AG04450 (cell line): ENCODE results near the gene THRB. TPM values are rescaled to one million over a fixed set of nuclear protein-coding genes. Genes with fewer than 3 reads are reported as not detected.

Experiments
- CTCF ChIA-PET: fragments of 300-600, 350-600 bp; formaldehyde crosslinking; extraction: SDS; loops from one replicate; lab custom pipeline; 2022; ENCODE audit warnings: antibody characterized with exemption, inconsistent platforms; lab: Charles Lee
- POLR2A ChIA-PET: fragments of 350-600 bp; formaldehyde crosslinking; extraction: SDS; loops from one replicate; lab custom pipeline; 2021; ENCODE audit warnings: antibody characterized with exemption, inconsistent platforms; lab: Yijun Ruan, JAX
- DNase-seq: peaks from one replicate; pipeline ENCODE4 v3.0.0-alpha.2; 2011; ENCODE audit warnings: low read depth, low spot score
- H3K27ac ChIP-seq: one replicate; pipeline ENCODE4 v1.5.1; 2012; ENCODE audit warnings: low read depth, low read length, control low read depth
- H3K27me3 ChIP-seq: one replicate; pipeline ENCODE4 v1.6.0; 2012; ENCODE audit warnings: low read length; ENCODE audit not compliant: control insufficient read depth, insufficient read depth
- H3K4me3 ChIP-seq: 2 replicates; pipeline ENCODE4 v1.5.1; 2011; ENCODE audit warnings: mild to moderate bottlenecking, low read depth, low read length, control low read depth
- H3K9me3 ChIP-seq: 2 replicates; pipeline ENCODE4 v1.5.1; 2012; ENCODE audit warnings: low read length; ENCODE audit not compliant: control insufficient read depth, insufficient read depth
- polyA plus RNA-seq: library from polyadenylated mRNA; depleted of rRNA; stranded (reverse); fragments of >200 nt; gene quantifications from 2 replicates; pipeline ENCODE4 v1.2.3, GENCODE V29; 2011
- TF ChIP-seq, protein P1 (sequence below): IDR thresholded peaks from 2 replicates; pipeline ENCODE4 v1.5.1; 2011; ENCODE audit warnings: low read depth, low read length, control low read depth, inconsistent platforms

Gene THRB
- polyA plus RNA-seq, 1 experiment = 0.02 TPM

DNA sequence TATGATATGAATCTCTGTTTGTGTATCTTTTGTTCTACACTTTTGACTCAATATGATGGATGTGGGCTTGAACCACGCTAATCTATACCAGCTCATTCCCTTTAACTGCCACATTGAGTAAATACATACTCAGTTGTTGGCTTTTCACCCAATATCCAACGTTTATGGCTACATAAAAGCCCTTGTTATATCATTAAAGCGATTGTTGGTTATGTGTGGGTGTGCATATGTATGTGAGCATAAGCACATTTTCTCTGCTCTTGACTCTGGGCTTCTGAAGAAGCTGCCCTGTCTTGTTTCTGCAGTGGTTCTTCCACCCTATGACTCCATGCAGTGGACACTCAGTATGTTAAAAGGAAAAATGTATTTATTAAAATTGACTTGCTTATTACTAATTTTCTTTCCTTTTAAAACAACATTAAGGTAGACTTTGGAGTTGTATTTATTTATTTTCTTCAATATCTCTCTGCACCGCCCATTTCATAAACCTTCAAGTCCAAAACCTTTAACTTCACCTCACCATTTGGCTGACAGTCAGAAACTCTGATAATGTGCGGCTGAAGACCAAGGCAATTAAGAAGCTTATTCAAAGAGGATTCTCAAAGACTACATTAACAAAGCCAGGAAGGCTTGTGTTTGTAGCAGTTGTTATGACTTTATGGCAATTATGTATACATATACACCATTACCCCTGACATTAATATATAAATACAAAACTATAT, 156.1 kb downstream of the THRB start:
- no peak for DNase-seq
- ChIA-PET CTCF (no interaction called here), POLR2A (no interaction called here)
- H3K27ac ChIP-seq = no peak overlapping the region
- TF ChIP-seq, protein P1, sequence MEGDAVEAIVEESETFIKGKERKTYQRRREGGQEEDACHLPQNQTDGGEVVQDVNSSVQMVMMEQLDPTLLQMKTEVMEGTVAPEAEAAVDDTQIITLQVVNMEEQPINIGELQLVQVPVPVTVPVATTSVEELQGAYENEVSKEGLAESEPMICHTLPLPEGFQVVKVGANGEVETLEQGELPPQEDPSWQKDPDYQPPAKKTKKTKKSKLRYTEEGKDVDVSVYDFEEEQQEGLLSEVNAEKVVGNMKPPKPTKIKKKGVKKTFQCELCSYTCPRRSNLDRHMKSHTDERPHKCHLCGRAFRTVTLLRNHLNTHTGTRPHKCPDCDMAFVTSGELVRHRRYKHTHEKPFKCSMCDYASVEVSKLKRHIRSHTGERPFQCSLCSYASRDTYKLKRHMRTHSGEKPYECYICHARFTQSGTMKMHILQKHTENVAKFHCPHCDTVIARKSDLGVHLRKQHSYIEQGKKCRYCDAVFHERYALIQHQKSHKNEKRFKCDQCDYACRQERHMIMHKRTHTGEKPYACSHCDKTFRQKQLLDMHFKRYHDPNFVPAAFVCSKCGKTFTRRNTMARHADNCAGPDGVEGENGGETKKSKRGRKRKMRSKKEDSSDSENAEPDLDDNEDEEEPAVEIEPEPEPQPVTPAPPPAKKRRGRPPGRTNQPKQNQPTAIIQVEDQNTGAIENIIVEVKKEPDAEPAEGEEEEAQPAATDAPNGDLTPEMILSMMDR = no peak
- peaks cover 4% of the 10 kb centered on the region for H3K27me3 ChIP-seq
- H3K9me3 ChIP-seq = no peaks in the 10 kb centered on the region
- no peak overlapping the region for H3K4me3 ChIP-seq

DNA sequence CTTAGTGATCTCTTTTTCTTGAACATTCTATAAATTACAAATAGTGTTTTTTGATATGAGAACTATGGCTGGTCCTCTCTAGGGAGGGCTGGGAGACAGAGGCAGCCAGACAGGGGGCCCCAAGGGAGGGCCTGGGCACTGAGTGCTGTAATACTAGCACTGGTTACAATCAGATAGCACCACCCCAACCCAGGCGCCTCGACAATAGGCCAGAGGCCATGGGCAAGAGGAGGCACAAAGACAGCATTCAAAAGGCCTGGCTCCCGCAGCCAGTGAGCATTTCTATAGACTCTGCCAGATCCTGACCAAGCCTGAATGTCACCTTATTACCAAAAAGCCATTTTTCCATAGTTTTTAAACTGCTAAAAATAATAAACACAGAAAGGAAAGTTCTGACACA, 158.5 kb downstream of the THRB start:
- POLR2A ChIA-PET = no interaction called here

DNA sequence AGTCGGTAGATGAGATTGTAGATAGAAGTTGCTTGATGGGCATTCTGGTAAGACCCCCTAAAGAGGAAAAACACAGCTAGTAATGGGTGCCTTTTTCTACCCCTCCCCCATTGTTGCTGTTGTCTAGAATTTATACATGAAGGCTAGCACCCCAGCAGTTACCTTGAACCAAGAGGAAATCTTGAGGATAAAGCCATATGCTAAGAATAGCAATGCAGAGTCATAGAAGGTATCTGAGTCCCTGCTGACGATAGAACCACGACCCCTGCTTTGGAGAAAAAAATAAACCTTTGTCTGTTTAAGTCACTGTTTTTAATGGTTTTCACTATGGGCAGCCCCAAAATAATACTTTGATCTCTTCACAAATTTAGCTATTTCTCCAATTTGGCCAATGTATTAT, 162.6 kb downstream of the THRB start:
- H3K4me3 ChIP-seq = no peak overlapping the region
- TF ChIP-seq, protein P1 = no peak
- POLR2A ChIA-PET = no interaction called here
- no peak overlapping the region for H3K27ac ChIP-seq
- DNase-seq = no peak
- peaks cover 4% of the 10 kb centered on the region for H3K27me3 ChIP-seq
- CTCF ChIA-PET = no interaction called here
- no peaks in the 10 kb centered on the region for H3K9me3 ChIP-seq

More for the DNA sequence above, 158.5 kb downstream of the THRB start:
- no peaks in the 10 kb centered on the region for H3K9me3 ChIP-seq
- H3K4me3 ChIP-seq = no peak overlapping the region
- DNase-seq = no peak
- H3K27ac ChIP-seq = no peak overlapping the region
- CTCF ChIA-PET = no interaction called here
- H3K27me3 ChIP-seq = peaks cover 4% of the 10 kb centered on the region
- TF ChIP-seq, protein P1 = no peak

DNA sequence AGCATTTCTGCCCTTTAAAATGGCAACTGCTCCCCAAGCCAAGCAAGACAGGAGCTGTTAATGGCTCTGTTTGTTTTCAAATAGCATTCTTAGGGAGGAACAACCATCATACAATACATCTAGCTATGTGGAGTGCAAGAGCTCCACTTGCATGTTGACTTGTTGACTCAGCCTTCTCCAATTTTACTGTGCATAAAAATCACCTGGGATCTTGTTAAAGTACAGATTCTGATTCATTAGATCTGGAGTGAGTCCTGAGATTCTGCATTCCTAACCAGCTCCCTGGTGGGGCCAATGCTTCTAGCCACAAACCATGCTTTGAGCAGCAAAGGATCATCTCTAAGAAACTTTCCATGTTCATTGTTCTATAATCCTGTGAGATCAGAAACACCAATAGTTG, 171.4 kb downstream of the THRB start:
- Histone ChIP-seq H3K27ac (no peak overlapping the region), H3K27me3 (no peaks in the 10 kb centered on the region), H3K4me3 (no peak overlapping the region), H3K9me3 (no peaks in the 10 kb centered on the region)
- TF ChIP-seq, protein P1 = no peak
- DNase-seq = no peak
- ChIA-PET CTCF (no interaction called here), POLR2A (no interaction called here)

DNA sequence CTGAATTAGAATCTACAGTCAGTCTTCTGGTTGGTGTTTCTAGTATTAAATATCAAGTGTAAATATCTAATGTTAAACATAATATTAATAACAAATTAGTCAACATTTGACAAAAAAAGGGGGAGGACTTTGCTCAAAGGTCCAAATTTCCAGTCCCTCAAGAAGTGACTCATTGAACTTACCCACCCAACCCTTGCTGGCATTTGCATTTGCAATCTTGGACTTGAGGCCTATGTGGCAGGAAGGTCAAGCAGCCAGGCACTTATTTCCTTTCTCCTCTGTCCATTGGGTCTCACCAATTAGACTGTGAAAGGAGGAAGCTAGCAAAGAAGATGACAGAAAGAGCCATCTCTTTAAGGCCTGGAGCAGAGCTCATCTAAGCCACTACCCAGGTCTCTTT, 174.0 kb downstream of the THRB start:
- Histone ChIP-seq H3K27ac (no peak overlapping the region), H3K4me3 (no peak overlapping the region), H3K9me3 (no peaks in the 10 kb centered on the region), H3K27me3 (no peaks in the 10 kb centered on the region)
- TF ChIP-seq, protein P1 = no peak
- ChIA-PET POLR2A (no interaction called here), CTCF (interaction anchor here (0.5 kb wide), 1 partner anchor 16 kb away, joined by 5 read pairs; no protein-coding TSS in a partner anchor)
- DNase-seq = no peak
